GM18502 (cell line): ENCODE results near the gene KIAA0930.

Experiments
- ATAC-seq: cut with Tn5 transposase; IDR thresholded peaks from one replicate; pipeline ENCODE4 v1.9.1; 2021; ENCODE audit warnings: mild to moderate bottlenecking; ENCODE audit not compliant: unreplicated experiment, poor library complexity

Gene KIAA0930

DNA sequence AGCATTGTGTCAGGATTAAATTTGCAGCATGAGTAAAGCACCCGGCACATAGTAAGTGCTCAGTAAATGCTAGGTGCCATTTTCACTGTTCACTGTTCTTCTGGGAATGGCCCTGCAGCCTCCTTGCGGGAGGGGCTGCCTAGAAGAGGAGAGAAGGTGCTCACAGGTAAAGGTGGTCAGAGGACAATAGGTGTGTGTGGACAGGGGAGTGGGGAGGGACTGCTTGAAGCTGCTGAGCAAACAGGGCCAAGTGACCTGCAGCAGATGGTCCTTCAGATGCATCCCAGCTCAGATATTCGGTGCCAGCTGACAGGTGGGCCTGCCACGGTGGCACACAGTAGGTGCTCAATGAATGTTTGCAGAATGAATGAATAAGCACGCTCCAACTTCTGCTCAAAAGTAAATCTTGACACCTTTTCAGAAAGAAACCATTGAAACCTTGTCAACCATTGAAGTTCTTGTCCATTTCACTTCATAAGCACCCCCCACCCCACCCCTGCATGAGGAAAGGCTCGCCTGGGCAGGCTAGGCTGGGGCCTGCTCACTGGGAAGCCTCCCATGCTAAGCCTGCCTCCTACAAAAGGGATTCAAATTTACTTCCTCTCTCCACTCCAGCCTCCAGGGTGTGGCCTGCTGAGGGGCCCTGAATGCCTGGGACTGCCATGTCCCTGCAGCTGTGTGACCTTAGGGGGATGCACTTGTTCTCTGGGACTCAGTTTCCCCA lies 1.6 kb downstream of the KIAA0930 start:
- no peak for ATAC-seq

DNA sequence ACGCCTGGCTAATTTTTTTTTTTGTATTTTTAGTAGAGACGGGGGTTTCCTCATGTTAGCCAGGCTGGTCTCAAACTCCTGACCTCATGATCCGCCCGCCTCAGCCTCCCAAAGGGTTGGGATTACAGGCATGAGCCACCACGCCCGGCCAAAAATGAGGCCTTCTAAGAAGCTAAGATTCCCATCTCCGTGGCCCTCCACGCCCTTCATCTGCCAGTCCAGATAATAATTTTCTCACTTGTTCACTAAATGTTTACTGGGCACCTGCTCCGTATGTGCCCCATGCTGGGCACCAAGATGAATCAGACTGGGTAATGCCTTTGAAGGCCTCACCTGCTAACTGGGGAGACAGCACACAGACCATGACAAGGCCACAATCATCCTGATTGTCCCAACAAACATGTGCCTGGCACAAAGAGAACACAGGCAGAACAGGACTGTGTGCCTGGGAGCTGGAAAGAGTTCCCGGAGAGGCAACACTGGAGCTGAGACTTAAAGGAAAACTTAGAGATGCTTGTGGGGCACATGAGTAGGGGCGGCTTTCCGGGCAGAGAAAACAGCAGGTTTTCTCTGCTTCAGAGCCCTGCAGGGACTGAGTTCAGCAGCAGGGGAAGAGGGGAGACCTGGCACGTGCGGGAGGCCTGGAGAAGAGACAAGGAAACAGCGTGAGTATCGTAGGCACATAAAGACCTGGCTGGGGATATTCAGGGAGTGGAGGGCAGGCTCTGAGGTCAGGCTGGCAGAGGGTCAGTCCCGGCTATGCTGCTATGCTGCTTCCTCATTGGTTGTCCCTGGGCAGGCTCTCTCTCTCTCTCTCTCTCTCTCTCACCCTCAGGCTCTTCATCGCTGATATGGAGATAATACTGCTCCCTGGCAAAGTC lies 2.4 kb downstream of the KIAA0930 start:
- no peak for ATAC-seq

DNA sequence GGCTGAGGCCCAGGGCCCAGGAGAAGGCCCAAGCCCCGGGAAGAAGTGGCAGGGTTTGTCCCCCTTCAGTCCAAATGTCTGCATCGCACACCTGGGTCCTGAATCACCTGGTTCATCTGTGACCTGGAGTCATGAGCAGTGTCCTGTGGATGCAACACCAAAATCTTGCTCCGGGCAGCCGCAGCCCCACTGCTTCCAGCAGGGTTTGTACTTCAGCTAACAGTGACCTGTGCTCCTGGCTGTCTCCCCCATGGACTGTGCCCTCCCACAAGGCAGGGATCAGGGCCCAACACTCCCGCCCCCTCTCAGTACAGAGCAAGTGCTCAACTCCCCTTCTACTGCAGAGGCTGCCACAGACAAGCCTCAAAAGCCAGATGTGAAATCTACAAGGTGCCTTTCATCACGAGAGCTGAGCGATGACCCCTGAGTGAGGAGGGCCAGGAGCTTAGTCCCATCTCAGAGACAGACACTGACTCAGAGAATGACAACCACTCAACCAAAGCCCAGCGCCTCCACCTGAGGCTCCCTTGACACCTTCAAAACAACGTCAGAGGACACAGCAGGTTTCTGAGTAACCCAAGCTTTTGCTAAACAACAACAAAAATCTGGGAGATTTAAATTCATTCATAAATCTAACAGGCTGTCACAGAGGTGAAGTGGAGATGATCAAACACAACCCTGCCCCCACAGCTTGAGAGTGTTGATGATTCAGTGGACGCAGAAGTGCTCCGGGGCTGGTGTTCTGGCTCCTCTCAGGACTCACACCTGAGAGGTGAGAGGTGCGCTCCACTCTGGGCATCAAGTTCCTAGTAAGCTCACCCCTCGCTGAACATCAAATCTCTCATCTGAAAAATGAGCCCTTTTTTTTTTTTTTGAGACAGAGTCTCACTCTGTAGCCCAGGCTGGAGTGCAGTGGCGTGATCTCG lies 3.4 kb downstream of the KIAA0930 start:
- ATAC-seq, result no peak

DNA sequence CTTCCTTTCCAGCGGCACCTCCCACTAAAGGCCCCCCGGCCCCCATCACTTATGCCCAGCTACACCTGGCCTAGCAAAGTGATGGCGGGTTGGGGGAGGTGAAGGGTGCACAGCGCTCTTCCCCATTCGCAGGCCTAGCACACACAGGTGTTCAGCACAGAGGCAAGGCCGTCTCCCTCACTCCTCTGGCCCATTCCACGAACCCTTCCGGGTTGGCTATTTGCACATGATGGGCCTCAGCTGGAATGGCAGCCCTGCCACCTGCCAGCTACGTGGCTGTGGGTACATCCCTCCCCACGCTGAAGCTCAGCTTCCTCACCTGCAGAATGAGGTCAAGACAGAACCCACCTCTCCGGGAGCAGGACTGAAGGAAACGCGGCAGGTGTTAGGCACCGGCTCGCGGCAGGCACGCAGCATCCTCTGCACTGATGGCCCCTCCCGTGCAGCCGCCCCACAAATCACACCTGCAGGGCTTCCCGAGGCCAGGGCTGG lies 4.8 kb downstream of the KIAA0930 start:
- peak; percentile 18 for ATAC-seq

DNA sequence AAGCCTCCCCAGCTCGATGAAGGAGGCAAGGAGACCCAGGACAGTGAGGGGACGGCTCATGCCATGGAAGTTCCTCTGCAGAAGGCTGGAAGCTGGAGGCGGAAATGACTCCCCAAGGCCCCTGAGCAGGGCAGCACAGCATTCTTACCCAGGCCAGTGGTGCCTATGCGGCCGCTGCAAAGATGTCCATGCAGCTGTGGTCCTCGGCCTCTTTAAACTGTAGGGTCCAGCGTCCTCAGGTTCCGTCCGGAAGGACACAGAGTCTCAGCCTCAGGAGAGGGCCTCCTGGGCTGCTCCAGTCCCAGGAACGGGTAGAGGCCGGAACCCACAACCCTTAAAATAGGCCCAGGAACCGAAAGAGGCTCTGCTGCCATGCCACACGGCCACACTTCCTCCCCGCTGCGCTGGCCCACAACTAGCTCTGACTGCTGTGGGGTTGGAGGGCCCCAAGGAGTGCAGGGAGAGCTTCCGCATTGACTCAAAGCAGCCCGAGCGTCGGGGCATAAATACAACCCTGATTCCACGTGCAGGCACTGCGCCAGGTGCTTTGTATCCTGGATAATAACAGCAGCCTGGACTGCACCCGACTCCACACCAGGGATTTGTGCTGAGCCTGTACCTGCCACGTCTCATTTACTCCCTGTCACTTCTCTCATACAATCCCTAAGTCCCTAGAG lies 5.5 kb downstream of the KIAA0930 start:
- peak; percentile 75 for ATAC-seq

DNA sequence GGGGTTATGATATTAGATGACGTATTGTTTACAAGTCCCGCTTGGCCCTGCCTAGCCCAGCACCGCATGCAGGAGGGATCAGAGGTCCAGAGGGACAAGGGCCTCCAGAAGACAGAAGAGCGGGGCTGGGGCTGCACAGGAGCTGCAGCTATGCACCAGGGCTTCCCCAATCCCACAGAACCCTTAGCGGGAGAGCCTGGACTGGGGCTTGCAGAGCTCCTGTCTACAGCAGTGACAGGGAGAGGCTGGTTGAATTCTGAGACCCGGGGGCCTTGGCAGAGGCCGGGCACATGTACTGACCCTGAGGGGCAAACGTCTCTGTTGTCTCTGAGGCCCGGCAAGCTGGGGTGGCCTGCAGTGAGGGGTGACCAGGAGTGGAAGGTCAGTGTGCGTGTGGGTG lies 6.9 kb downstream of the KIAA0930 start:
- ATAC-seq, result no peak

DNA sequence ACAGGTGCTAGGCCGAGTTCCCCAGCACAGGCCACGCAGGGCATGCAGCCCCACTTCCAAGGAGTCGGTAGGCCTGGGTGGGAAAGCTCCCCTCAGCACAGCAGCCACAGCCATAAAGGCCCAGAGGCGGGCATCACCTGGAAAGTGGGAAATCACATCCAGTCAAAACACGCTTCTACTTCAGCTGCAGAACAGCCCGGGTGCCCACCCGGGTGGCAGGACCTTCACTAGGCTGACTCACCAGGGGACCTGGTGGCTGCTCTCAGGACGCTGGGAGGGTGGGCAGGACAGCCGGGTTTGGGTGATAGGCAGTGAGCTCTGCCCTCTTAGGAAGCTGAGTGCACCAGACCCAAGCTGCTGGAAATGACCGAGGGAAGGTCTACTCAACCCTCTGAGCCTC lies 7.3 kb downstream of the KIAA0930 start:
- no peak for ATAC-seq

DNA sequence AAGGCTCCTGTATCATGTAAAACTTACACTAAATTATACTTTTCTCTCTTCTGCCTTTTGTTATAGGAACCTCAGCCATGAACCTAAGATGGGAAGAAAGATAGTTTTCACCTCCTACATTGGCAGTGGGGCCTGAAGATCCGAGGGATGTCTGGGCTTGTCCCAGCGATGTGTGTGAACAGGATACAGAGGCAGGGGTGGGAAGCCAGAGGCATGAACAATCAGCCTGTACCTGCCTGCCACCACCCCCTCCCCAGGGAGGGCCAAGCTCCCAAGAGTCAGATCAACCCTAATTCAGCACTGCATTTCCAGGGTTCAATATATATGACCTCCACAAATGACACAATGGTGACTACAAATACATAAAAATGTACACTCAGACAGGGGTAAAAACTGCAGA lies 9.4 kb downstream of the KIAA0930 start:
- no peak for ATAC-seq

DNA sequence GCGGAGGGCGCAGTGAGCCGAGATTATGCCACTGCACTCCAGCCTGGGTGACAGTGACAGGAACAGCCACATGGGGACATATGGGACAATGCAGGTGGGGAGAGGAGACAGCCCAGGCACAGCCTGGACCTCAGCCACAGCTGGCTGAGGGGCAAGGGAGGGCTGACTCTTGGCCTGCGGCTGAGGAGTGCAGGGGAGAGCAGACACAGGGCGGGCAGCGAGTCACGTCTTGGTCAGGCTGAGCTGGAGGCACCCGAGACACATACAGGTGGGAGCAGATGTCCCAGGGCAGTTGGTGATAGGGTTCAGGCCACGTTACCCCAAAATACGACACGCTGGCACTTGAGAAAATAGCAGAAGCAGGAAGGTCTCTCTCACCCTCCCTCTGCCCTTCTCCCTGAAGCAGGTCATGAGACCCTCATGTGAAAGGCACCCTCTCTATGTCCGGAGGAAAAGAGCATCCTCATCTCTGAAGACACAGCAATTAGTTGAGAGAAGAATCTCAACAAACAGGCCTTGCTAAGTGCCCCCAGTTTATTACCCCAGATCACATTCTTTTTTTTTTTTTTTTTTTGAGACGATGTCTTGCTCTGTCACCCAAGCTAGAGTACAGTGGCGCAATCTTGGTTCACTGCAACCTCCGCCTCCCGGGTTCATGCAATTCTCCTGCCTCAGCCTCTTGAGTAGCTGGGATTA lies 10.5 kb downstream of the KIAA0930 start:
- ATAC-seq, result no peak

DNA sequence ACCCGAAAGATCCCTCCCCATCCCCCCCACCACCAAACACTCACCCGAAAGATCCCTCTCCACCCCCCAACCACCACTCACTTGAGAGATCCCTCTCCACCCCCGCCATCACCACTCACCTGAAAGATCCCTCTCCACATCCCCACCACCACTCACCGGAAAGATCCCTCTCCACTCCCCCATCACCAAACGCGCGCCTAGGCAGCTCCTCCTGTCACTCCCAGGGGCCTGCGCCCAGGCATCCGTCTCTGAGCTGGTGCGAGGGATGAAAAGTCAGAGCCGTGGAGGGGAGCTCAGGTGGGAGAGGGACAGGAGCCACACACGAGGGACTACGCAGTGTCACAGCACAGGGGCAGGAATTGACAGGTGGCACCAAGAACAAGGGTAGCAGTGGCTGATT lies 11.5 kb downstream of the KIAA0930 start:
- no peak for ATAC-seq

DNA sequence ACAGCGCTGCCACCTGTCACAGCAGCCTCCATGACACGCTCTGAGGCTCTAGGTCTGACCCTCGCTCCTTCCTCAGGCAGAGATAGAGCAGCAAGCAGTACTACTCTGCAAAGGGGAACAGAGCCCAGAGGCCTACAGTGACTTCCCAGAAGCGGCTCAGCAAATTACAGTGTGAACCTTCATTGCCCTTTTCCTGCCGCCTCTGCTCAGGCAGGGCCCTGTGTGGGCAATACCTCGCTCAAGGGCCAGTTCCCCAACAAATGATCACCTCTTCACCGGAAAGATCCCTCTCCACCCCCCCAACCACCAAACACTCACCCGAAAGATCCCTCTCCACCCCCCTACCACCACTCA lies 12.3 kb downstream of the KIAA0930 start:
- ATAC-seq, result no peak

DNA sequence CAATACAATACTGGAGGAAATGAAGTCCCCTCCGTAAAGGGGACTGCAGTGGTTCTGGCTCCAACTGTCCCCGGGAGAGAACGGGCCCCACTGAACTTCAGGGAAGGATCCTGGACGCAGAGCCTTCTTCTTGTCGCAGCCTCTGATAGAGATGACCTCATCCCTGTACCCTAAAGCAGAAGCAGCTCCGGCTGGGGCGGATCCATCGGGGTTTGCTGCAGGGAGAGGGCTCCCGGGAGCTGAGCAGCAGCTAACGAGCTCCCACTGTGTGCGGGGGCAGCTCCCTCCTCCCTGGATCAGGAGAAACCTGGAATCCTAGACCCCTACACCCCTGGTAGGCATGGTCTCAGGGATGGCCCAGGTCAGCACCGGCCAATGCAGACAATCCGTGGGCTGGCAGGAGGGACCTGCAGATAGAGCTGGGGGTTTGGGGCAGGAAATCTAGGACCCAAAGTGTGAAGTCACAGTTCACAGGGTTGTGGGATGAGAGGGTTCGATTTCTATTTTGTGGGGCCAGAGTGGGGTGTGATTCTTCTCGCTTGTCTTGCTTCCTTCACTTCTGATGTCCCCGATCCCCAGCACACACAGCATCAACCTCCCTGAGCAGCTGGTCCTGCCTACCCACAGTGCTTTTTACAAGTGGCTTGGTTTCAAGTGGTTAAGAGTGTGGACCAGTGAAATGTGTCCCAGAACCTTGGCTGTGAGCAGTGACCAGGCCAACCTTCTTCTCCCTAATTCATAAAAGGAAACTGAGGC lies 12.9 kb downstream of the KIAA0930 start:
- ATAC-seq, result no peak

DNA sequence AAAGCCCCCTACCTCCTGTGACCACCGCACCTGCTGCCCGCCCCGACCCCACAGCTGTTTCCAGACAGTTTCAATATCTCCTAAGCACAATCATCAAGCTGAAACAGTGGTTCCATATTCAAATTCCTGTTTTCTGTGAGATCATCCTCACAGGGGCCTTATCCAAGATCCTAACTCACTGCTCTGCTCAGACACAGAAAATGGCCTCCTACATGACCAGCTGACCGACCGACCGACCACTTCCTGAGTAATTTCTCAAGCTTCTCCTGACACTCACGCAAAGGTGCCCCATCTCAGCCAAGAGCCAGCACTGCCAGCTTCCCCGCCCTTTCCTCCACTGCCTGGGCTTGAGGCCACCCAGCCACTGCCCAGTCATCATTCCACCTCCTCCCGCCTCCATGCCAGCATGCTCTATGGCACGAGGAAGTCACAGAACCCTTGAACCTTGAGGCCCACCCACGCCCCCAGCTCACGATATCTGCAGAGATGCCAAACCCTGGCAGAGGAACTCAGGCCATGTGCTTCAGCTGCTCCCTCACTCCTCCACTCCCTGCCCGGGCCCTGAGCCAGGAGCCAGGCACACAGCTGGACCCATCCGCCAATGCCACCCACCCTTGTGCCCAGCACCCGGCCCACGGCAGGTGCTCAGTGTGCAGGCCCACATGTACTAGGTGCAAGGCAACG lies 14.0 kb downstream of the KIAA0930 start:
- ATAC-seq, result no peak

DNA sequence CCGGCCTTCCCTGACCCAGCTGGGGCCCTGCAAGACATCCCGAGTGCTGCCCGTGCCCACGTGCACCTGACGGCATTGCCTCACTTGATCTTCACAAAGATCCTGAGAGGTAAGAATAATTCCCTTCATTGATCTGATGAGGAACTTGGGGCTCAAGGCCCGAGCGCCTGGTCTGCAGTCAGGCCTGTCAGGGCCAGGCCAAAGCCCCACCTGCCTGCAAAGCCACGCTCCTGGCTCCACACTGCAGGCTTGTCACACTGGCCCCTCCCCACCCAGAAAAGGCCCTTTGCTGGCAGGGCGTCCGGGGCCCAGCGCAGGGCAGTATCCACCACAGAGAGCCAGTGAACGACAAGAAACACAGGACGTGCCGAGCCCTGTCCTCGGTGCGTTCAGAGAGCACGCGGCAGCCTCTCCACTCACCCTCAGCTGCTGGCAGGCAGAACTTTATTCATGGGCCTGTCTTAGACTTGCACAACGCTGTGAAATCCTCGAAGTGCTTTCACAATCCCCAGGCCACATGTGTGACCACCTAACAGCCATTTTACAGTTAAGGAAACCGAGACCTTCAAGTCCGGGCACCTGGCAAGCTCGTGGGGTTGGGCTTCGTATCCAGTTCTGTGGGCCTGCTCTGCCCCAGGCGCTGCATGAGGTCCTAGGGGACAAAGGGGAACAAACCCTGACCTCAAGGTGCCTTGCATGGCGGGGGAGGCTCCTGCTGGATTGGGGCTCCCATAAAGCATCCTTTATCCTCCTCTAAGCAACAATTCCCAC lies 14.8 kb downstream of the KIAA0930 start:
- no peak for ATAC-seq

DNA sequence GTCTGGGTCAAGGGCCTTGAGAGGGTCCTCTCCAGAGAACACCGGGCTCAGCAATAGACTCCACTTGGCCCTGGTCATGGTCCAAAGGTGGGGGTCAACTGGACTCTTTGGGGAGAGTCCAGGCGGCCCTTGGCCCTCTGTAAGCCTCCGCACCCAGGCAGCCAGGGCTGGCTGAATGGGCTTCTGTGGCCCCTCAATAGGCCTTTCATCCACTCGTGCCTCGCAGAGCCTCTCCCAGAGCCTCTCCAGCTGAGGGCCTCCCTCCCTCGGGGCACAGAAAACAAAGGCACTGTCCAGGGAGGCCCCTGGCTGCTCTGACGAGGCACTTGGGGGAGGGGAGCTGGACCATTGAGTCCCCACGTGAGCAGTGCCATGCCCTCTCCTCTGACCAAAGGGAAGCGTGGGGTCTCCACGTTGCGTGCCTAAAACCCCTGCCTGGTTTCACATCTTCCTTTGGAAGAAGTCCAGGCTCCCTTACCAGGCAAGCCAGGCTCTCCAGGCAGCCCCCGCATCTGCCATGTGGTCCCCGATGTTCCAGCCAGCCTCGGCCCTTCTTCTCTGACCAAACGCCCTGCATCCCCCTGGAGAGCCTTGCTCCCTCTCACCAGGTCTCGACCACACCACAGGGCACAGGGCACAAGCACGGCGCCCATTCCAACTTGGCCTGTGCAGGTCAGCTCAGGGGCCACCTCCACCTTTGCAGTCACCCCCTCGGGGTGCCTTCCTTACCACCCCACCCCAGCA lies 15.5 kb downstream of the KIAA0930 start:
- no peak for ATAC-seq

DNA sequence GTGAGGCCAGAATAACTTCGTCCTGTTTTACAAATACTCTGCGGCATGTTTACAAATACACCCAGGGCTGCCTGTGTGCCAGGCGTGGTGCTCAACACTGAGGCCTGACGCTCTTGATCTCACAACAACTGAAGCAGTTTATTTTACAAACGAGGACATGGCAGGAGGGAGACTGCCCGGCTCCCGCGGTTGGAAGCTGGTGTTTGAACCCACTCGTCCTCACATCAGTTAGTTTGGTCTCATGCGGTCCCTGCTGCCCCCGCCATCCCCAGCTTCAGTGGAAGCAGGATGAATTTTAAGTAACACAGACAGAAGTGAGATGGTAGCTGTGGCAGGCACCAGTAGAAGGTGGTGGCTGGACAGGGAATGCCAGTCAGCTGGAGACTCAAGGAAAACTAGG lies 16.4 kb downstream of the KIAA0930 start:
- no peak for ATAC-seq
